ENCODE measurements around the gene RND1.

The RND1 gene

DNA sequence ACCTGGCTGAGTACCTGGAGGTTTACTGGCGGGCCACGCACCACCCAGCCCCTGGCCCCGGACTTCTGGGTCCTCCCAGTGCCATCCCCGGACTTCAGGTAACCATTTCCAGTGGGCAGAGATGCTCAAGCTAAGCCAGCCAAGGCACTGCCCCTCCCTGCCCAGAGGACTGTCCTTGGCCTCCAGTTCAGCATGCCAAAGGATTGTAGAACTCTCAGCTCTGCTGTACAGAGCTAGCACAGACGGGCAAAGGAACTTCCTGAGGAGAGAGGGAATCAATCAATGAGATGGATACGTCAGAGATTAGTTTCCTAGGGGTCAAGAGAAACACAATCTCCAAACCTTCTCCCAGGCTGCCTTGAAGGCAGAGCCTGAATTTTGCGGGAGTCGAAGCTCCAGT is 38.6 kb downstream of the RND1 start:
- DNase-seq (ENCODE audit: low read depth), result no peak
- H3K4me3 ChIP-seq (ENCODE audit: low read depth, low read length), result no peak overlapping the region
- TF ChIP-seq, protein P1, sequence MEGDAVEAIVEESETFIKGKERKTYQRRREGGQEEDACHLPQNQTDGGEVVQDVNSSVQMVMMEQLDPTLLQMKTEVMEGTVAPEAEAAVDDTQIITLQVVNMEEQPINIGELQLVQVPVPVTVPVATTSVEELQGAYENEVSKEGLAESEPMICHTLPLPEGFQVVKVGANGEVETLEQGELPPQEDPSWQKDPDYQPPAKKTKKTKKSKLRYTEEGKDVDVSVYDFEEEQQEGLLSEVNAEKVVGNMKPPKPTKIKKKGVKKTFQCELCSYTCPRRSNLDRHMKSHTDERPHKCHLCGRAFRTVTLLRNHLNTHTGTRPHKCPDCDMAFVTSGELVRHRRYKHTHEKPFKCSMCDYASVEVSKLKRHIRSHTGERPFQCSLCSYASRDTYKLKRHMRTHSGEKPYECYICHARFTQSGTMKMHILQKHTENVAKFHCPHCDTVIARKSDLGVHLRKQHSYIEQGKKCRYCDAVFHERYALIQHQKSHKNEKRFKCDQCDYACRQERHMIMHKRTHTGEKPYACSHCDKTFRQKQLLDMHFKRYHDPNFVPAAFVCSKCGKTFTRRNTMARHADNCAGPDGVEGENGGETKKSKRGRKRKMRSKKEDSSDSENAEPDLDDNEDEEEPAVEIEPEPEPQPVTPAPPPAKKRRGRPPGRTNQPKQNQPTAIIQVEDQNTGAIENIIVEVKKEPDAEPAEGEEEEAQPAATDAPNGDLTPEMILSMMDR (IDR thresholded peaks at IDR 0.05; ENCODE audit: low read depth, low read length), result no peak
- TF ChIP-seq POLR2A (IDR thresholded peaks at IDR 0.05; ENCODE audit: extremely low read depth, insufficient read length), result no peak
- TF ChIP-seq, protein P2, sequence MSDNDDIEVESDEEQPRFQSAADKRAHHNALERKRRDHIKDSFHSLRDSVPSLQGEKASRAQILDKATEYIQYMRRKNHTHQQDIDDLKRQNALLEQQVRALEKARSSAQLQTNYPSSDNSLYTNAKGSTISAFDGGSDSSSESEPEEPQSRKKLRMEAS (IDR thresholded peaks at IDR 0.05; ENCODE audit: low read depth, low read length), result no peak
- no peak for TF ChIP-seq MYC (IDR thresholded peaks at IDR 0.05; ENCODE audit: low read depth, low read length)

DNA sequence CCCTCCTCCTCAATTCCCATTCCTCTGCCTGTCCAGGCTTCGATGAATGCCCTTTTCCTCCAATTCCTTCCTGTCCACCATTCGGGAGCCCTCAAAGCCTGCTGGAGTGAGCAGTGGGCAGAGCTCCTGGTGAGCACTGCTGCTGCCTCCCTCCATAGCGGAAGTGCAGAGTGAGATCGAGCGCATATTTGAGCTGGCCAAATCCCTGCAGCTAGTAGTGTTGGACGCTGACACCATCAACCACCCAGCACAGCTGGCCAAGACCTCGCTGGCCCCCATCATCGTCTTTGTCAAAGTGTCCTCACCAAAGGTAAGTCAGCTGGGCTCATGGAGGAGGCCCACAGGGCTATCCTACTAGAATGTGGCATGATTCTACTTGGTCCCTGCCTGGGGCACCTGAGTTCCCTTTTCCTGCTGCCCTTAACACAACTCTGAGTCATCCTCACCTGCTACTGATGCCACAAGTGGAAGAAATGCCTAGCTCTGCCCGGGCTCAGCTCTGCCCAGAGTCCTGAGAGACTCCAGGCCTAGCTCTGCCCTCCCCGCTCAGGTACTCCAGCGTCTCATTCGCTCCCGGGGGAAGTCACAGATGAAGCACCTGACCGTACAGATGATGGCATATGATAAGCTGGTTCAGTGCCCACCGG is 39.3 kb downstream of the RND1 start:
- TF ChIP-seq, protein P2 (IDR thresholded peaks at IDR 0.05; ENCODE audit: low read depth, low read length), result no peak
- no peak for TF ChIP-seq POLR2A (IDR thresholded peaks at IDR 0.05; ENCODE audit: extremely low read depth, insufficient read length)
- no peak for TF ChIP-seq MYC (IDR thresholded peaks at IDR 0.05; ENCODE audit: low read depth, low read length)
- TF ChIP-seq, protein P1 (IDR thresholded peaks at IDR 0.05; ENCODE audit: low read depth, low read length), result no peak
- no peak overlapping the region for H3K4me3 ChIP-seq (ENCODE audit: low read depth, low read length)
- DNase-seq (ENCODE audit: low read depth), result no peak

DNA sequence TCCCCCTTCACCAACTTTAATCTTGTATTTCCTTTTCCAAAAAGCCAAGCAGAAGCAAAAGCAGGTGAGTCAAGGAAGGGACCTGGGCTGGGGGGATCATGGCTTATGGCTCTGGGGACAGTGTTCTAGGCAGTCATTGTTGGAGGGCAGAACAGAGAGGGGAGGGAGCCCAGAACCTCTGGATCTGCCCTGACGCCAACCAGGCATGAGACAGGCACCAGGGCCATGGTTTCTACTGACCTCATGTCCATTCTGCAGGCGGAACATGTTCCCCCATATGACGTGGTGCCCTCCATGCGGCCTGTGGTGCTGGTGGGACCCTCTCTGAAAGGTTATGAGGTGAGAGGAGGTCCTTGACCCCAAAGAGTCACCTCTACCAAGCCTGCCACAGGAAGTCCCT is 40.8 kb downstream of the RND1 start:
- DNase-seq (ENCODE audit: low read depth), result no peak
- H3K4me3 ChIP-seq (ENCODE audit: low read depth, low read length), result no peak overlapping the region
- TF ChIP-seq, protein P2 (IDR thresholded peaks at IDR 0.05; ENCODE audit: low read depth, low read length), result no peak
- TF ChIP-seq, protein P1 (IDR thresholded peaks at IDR 0.05; ENCODE audit: low read depth, low read length), result no peak
- no peak for TF ChIP-seq POLR2A (IDR thresholded peaks at IDR 0.05; ENCODE audit: extremely low read depth, insufficient read length)
- TF ChIP-seq MYC (IDR thresholded peaks at IDR 0.05; ENCODE audit: low read depth, low read length), result no peak

DNA sequence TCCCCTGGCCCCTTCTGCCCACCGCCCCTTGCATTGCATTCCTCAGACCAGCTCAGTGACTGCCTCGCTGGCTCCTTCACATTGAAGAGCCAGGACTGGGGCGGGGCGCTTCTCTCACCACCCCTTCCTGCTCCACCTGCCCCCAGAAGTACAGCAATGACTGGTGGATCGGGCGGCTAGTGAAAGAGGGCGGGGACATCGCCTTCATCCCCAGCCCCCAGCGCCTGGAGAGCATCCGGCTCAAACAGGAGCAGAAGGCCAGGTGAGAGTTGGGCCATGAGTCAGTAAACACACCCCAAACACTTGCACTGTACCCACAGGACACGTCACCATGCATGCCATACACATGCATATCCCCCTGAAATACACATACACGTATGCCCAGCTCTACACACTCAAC is 41.6 kb downstream of the RND1 start:
- DNase-seq (ENCODE audit: low read depth), result no peak
- TF ChIP-seq, protein P1 (IDR thresholded peaks at IDR 0.05; ENCODE audit: low read depth, low read length), result no peak
- TF ChIP-seq, protein P2 (IDR thresholded peaks at IDR 0.05; ENCODE audit: low read depth, low read length), result no peak
- no peak for TF ChIP-seq MYC (IDR thresholded peaks at IDR 0.05; ENCODE audit: low read depth, low read length)
- TF ChIP-seq POLR2A (IDR thresholded peaks at IDR 0.05; ENCODE audit: extremely low read depth, insufficient read length), result no peak
- H3K4me3 ChIP-seq (ENCODE audit: low read depth, low read length), result no peak overlapping the region

DNA sequence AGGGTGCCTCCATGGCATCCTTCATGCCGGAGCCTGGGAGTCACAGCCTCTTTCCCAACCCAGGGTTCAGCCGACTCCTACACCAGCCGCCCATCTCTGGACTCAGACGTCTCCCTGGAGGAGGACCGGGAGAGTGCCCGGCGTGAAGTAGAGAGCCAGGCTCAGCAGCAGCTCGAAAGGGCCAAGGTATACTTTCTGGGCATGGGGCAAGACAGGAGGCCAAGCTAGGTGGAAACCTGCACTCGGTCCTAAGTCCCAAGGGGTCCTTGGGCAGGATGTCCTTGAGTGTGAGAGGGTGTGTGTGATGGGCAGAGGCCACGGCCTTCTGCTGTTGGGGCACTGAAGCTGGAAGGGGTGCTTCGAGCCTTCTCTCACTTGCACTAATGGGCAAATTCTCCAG is 42.4 kb downstream of the RND1 start:
- DNase-seq (ENCODE audit: low read depth), result no peak
- no peak overlapping the region for H3K4me3 ChIP-seq (ENCODE audit: low read depth, low read length)
- no peak for TF ChIP-seq POLR2A (IDR thresholded peaks at IDR 0.05; ENCODE audit: extremely low read depth, insufficient read length)
- no peak for TF ChIP-seq MYC (IDR thresholded peaks at IDR 0.05; ENCODE audit: low read depth, low read length)
- TF ChIP-seq, protein P1 (IDR thresholded peaks at IDR 0.05; ENCODE audit: low read depth, low read length), result no peak
- TF ChIP-seq, protein P2 (IDR thresholded peaks at IDR 0.05; ENCODE audit: low read depth, low read length), result no peak

Measured in NB4 (cell line).